Ovary (tissue), 3 donors: Measurements from ENCODE around the gene DPYSL5.

Experiments
- EP300 ChIP-seq: sonication (generic); formaldehyde crosslinking; IDR thresholded peaks from one replicate; pipeline ENCODE4 v1.6.1; 2017; ENCODE audit warnings: antibody characterized with exemption
- POLR2A ChIP-seq: fragments of 450-650 bp; IDR thresholded peaks from one replicate; pipeline ENCODE4 v1.6.1; 2017; ENCODE audit warnings: antibody characterized with exemption, mild to moderate bottlenecking, moderate library complexity
- TF ChIP-seq, protein P1 (sequence below), 3 donors: fragments of 450-650 bp in 2 of 3; fragments of 200-600 bp in 1 of 3; IDR thresholded peaks; one replicate each; pipeline versions ENCODE4 v1.5.1 to v1.8.0; 2016 to 2022; ENCODE audit warnings: antibody characterized with exemption in 3 of 3, mild to moderate bottlenecking in 1 of 3
- donor health status: DM: no; HTN: no; CAD: no.

DNA sequence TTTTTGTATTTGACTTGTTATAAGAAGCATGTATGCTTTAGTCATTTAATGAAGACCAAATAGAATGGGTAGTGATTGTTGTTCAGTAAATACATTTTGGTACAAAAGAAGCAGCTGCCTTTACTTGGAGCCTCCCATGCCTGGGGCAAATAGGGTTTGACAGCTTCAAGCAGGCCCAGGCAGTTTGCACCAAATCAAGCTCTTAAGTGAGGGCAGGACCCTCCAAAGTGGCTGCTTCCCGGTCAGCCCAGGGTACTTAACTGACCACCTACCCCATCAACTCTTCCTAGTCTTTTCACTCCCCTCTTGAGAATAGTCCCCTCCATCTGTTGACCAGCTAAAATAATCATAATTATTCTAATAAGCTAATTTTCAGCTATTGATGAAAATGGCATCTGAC is 127.7 kb downstream of the DPYSL5 start:
- TF ChIP-seq, protein P1, sequence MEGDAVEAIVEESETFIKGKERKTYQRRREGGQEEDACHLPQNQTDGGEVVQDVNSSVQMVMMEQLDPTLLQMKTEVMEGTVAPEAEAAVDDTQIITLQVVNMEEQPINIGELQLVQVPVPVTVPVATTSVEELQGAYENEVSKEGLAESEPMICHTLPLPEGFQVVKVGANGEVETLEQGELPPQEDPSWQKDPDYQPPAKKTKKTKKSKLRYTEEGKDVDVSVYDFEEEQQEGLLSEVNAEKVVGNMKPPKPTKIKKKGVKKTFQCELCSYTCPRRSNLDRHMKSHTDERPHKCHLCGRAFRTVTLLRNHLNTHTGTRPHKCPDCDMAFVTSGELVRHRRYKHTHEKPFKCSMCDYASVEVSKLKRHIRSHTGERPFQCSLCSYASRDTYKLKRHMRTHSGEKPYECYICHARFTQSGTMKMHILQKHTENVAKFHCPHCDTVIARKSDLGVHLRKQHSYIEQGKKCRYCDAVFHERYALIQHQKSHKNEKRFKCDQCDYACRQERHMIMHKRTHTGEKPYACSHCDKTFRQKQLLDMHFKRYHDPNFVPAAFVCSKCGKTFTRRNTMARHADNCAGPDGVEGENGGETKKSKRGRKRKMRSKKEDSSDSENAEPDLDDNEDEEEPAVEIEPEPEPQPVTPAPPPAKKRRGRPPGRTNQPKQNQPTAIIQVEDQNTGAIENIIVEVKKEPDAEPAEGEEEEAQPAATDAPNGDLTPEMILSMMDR (IDR thresholded peaks at IDR 0.05): no peak
- no peak for TF ChIP-seq POLR2A
- TF ChIP-seq EP300: no peak
